PC-9 (cell line): ENCODE data around the gene MAOB. TPM values are rescaled to one million over a fixed set of nuclear protein-coding genes. Genes with fewer than 3 reads are reported as not detected.

Experiments
- BruUV-seq: library from RNA; stranded (reverse); fragments of 400-500 nt; replicated peaks from 2 replicates; lab custom pipeline; 2021; lab: Mats Ljungman, UMichigan
- CTCF ChIA-PET: fragments of 300-600 bp; sonication (Branson Sonifier 250); formaldehyde crosslinking; loops from one replicate; lab custom pipeline; 2022; ENCODE audit warnings: antibody characterized with exemption; lab: Charles Lee
- POLR2A ChIA-PET: fragments of 300-600 bp; sonication (Branson Sonifier 250); formaldehyde crosslinking; loops from one replicate; lab custom pipeline; 2022; ENCODE audit warnings: antibody characterized with exemption; ENCODE audit not compliant: unreplicated experiment; lab: Charles Lee
- DNase-seq, 2 experiments: peaks; one replicate each; pipeline versions ENCODE4 v3.0.0 to v3.0.0-alpha.2; 2015 to 2022; ENCODE audit warnings: mixed read lengths in 1 of 2
- H2AFZ ChIP-seq: fragments of 200-600 bp; sonication (generic); 2 replicates; pipeline ENCODE4 v1.8.1; 2017; ENCODE audit warnings: antibody characterized with exemption
- H3F3A ChIP-seq: fragments of 200-600 bp; sonication (generic); 2 replicates; pipeline ENCODE4 v1.8.1; 2017; ENCODE audit warnings: antibody characterized with exemption, mild to moderate bottlenecking, low read depth; ENCODE audit not compliant: insufficient read depth
- H3K27ac ChIP-seq: fragments of 200-600 bp; sonication (generic); 2 replicates; pipeline ENCODE4 v1.6.1; 2016; ENCODE audit warnings: mixed run types
- H3K27me3 ChIP-seq: fragments of 200-600 bp; sonication (generic); 2 replicates; pipeline ENCODE4 v1.6.1; 2016; ENCODE audit warnings: low read depth, mixed run types; ENCODE audit not compliant: insufficient read depth
- H3K36me3 ChIP-seq: fragments of 200-600 bp; sonication (generic); 2 replicates; pipeline ENCODE4 v1.6.1; 2016; ENCODE audit warnings: low read depth, mixed run types
- H3K4me1 ChIP-seq: fragments of 200-600 bp; sonication (generic); replicated peaks from 2 replicates; pipeline ENCODE4 v1.6.1; 2016; ENCODE audit warnings: mixed run types; ENCODE audit not compliant: insufficient read depth
- H3K4me2 ChIP-seq: fragments of 200-600 bp; sonication (generic); 2 replicates; pipeline ENCODE4 v1.6.1; 2017; ENCODE audit warnings: mixed run types
- H3K4me3 ChIP-seq: fragments of 200-600 bp; sonication (generic); 2 replicates; pipeline ENCODE4 v1.6.1; 2016; ENCODE audit warnings: mixed run types
- H3K79me2 ChIP-seq: fragments of 200-600 bp; sonication (generic); 2 replicates; pipeline ENCODE4 v1.6.1; 2017; ENCODE audit warnings: low read depth, mixed run types
- H3K9me2 ChIP-seq: fragments of 200-600 bp; sonication (generic); 2 replicates; pipeline ENCODE4 v1.8.1; 2017; ENCODE audit warnings: mild to moderate bottlenecking; ENCODE audit not compliant: insufficient read depth
- H3K9me3 ChIP-seq: fragments of 200-600 bp; sonication (generic); 2 replicates; pipeline ENCODE4 v1.8.1; 2016; ENCODE audit warnings: low read depth; ENCODE audit not compliant: insufficient read depth
- H4K20me1 ChIP-seq: fragments of 200-600 bp; sonication (generic); 2 replicates; pipeline ENCODE4 v1.8.1; 2017; ENCODE audit not compliant: insufficient read depth
- EZH2 ChIP-seq: fragments of 200-600 bp; sonication (generic); IDR thresholded peaks from 2 replicates; pipeline ENCODE4 v1.8.0; 2017; ENCODE audit warnings: antibody characterized with exemption, low read depth
- intact Hi-C: fragments of 100-400 bp; cut with micrococcal nuclease; formaldehyde crosslinking; loops from one replicate; pipeline ENCODE4 v1.10.0; 2022; ENCODE audit not compliant: unreplicated experiment
- total RNA-seq: library from RNA; stranded (reverse); gene quantifications from 2 replicates; pipeline ENCODE4 v1.2.3, GENCODE V29; 2021
- TF ChIP-seq, protein P1 (sequence below): fragments of 200-600 bp; sonication (generic); conservative IDR thresholded peaks from 2 replicates; pipeline ENCODE4 v1.6.1; 2017; ENCODE audit warnings: mixed run types, antibody characterized with exemption, mild to moderate bottlenecking, moderate library complexity

Gene MAOB
- total RNA-seq, 1 experiment from 2014 or later, result 0.74 TPM

DNA sequence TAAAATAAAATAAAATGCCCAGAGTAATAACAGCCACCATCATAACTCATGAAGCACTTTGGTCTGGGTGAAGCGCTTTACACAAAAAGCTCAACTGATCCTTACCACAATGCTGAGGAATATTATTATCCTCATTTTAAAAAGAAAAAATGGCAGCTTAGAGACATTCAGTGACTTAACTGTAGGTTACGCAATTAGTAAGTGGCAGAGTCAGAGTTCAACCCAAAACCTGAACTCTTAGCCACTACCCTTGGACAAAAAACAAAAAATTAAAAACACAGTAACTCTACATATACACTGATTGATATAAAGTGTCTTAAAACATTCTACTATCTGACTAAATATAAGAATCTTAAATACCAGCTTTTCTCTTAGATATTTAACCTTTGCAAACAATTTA is 34.9 kb downstream of the MAOB start:
- Histone ChIP-seq H3K27ac (no peak overlapping the region), H3F3A (no peaks in the 10 kb centered on the region), H3K4me3 (no peak overlapping the region), H3K27me3 (no peaks in the 10 kb centered on the region), H3K36me3 (no peaks in the 10 kb centered on the region), H3K4me1 (no peaks in the 10 kb centered on the region), H4K20me1 (no peaks in the 10 kb centered on the region), H3K9me3 (no peaks in the 10 kb centered on the region), H3K9me2 (no peaks in the 10 kb centered on the region), H3K79me2 (no peaks in the 10 kb centered on the region), H3K4me2 (no peak overlapping the region), H2AFZ (no peak overlapping the region)
- no peak for DNase-seq
- no TSS peak for BruUV-seq
- ChIA-PET POLR2A (no interaction called here), CTCF (no interaction called here)
- intact Hi-C loops, result no loop called here
- TF ChIP-seq, protein P1, sequence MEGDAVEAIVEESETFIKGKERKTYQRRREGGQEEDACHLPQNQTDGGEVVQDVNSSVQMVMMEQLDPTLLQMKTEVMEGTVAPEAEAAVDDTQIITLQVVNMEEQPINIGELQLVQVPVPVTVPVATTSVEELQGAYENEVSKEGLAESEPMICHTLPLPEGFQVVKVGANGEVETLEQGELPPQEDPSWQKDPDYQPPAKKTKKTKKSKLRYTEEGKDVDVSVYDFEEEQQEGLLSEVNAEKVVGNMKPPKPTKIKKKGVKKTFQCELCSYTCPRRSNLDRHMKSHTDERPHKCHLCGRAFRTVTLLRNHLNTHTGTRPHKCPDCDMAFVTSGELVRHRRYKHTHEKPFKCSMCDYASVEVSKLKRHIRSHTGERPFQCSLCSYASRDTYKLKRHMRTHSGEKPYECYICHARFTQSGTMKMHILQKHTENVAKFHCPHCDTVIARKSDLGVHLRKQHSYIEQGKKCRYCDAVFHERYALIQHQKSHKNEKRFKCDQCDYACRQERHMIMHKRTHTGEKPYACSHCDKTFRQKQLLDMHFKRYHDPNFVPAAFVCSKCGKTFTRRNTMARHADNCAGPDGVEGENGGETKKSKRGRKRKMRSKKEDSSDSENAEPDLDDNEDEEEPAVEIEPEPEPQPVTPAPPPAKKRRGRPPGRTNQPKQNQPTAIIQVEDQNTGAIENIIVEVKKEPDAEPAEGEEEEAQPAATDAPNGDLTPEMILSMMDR, result no peak
- no peak for TF ChIP-seq EZH2

DNA sequence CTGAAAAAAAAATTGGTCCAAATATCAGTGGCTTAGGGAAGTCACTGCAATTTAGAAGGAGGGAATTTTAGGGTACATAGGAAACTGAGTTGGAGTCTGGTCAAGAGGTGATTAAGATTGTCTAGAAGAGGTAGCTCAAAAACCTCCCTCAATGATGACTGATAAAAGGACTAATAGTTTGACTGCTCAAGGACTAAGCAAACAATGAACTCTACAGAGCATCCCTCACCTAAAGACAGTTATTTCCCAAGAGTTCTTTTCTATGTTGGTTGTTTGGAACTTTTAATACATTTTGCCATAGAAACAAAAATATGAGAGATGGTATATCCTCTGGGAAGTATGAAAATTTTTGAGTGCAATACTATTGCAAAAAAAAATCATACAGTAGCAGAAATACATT is 35.7 kb downstream of the MAOB start:
- intact Hi-C loops, result no loop called here
- H3K4me3 ChIP-seq, result no peak overlapping the region
- no peak for DNase-seq
- H3K4me2 ChIP-seq, result no peak overlapping the region
- no TSS peak for BruUV-seq
- H3K4me1 ChIP-seq, result no peaks in the 10 kb centered on the region
- no peaks in the 10 kb centered on the region for H3K27me3 ChIP-seq
- no peaks in the 10 kb centered on the region for H4K20me1 ChIP-seq
- CTCF ChIA-PET, result no interaction called here
- no peaks in the 10 kb centered on the region for H3F3A ChIP-seq
- no peak overlapping the region for H3K27ac ChIP-seq
- no peak overlapping the region for H2AFZ ChIP-seq
- H3K79me2 ChIP-seq, result no peaks in the 10 kb centered on the region
- H3K9me2 ChIP-seq, result no peaks in the 10 kb centered on the region
- H3K36me3 ChIP-seq, result no peaks in the 10 kb centered on the region
- no peaks in the 10 kb centered on the region for H3K9me3 ChIP-seq
- POLR2A ChIA-PET, result no interaction called here
- TF ChIP-seq EZH2, result no peak
- TF ChIP-seq, protein P1, result no peak

DNA sequence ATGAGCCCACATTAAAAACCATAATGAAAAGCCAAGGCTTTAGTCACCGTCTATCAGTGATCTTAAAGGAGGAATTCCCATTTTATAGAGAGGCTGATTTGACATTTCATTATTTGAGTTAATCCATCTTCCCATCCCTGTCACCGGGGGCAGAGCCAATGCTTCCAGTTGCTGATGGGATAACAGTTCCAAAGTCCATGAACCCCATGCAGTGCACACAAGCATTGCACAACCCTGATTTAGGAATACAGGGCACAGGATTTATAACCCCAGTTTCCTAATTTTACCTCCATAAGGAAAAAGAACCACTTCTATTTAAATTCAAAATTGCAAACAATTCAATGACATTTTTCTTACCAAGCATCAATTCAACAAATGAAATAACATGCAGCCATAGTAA is 36.5 kb downstream of the MAOB start:
- Histone ChIP-seq H3K9me3 (no peaks in the 10 kb centered on the region), H3K9me2 (no peaks in the 10 kb centered on the region), H4K20me1 (no peaks in the 10 kb centered on the region), H3K4me3 (no peak overlapping the region), H3K36me3 (no peaks in the 10 kb centered on the region), H3K27me3 (no peaks in the 10 kb centered on the region), H3K4me1 (no peaks in the 10 kb centered on the region), H3K27ac (no peak overlapping the region), H3K79me2 (no peaks in the 10 kb centered on the region), H3K4me2 (no peak overlapping the region), H2AFZ (no peak overlapping the region), H3F3A (no peaks in the 10 kb centered on the region)
- ChIA-PET CTCF (no interaction called here), POLR2A (no interaction called here)
- intact Hi-C loops, result no loop called here
- no peak for DNase-seq
- BruUV-seq, result no TSS peak
- no peak for TF ChIP-seq EZH2
- TF ChIP-seq, protein P1, result no peak
